Measurements from ENCODE around the gene TMPRSS15.

TMPRSS15 gene

GRCh38 chr21:18349468-18349867 lies 54.1 kb downstream of the TMPRSS15 start:
- no peak for DNase-seq (ENCODE audit: low read depth, low spot score)

GRCh38 chr21:18340387-18340942 lies 63.1 kb downstream of the TMPRSS15 start:
- DNase-seq (ENCODE audit: low read depth, low spot score), result no peak

GRCh38 chr21:18335651-18336236 lies 67.8 kb downstream of the TMPRSS15 start:
- no peak for DNase-seq (ENCODE audit: low read depth, low spot score)

GRCh38 chr21:18334066-18334465 lies 69.5 kb downstream of the TMPRSS15 start:
- no peak for DNase-seq (ENCODE audit: low read depth, low spot score)

GRCh38 chr21:18318156-18318555 lies 85.4 kb downstream of the TMPRSS15 start:
- no peak for DNase-seq (ENCODE audit: low read depth, low spot score)

GRCh38 chr21:18298228-18298627 lies 105.4 kb downstream of the TMPRSS15 start:
- no peak for DNase-seq (ENCODE audit: low read depth, low spot score)

GRCh38 chr21:18294100-18294499 lies 109.5 kb downstream of the TMPRSS15 start:
- DNase-seq (ENCODE audit: low read depth, low spot score), result no peak

- DNase-seq (ENCODE audit: low read depth, low spot score), result no peak
Measured at GRCh38 chr21:18289876-18290275, 113.7 kb downstream of the TMPRSS15 start.

GRCh38 chr21:18285379-18285778 lies 118.2 kb downstream of the TMPRSS15 start:
- no peak for DNase-seq (ENCODE audit: low read depth, low spot score)

- no peak for DNase-seq (ENCODE audit: low read depth, low spot score)
Measured at GRCh38 chr21:18275781-18276180, 127.8 kb downstream of the TMPRSS15 start.

- DNase-seq (ENCODE audit: low read depth, low spot score), result no peak
Measured at GRCh38 chr21:18274370-18274769, 129.2 kb downstream of the TMPRSS15 start.

GRCh38 chr21:18273400-18273799 lies 130.2 kb downstream of the TMPRSS15 start:
- DNase-seq (ENCODE audit: low read depth, low spot score), result no peak

- DNase-seq (ENCODE audit: low read depth, low spot score), result no peak
Measured at GRCh38 chr21:18269856-18270255, 133.7 kb downstream of the TMPRSS15 start.

- DNase-seq (ENCODE audit: low read depth, low spot score), result no peak
Measured at GRCh38 chr21:18268906-18269305, 134.7 kb downstream of the TMPRSS15 start.

- DNase-seq (ENCODE audit: low read depth, low spot score), result no peak
Measured at GRCh38 chr21:18267496-18267895, 136.1 kb downstream of the TMPRSS15 start.

- DNase-seq (ENCODE audit: low read depth, low spot score), result no peak
Measured at GRCh38 chr21:18265944-18266343, 137.6 kb downstream of the TMPRSS15 start.

- DNase-seq (ENCODE audit: low read depth, low spot score), result no peak
Measured at GRCh38 chr21:18253799-18254198, 149.8 kb downstream of the TMPRSS15 start.

- DNase-seq (ENCODE audit: low read depth, low spot score), result no peak
Measured at GRCh38 chr21:18253221-18253620, 150.4 kb downstream of the TMPRSS15 start.

- no peak for DNase-seq (ENCODE audit: low read depth, low spot score)
Measured at GRCh38 chr21:18252680-18253079, 150.9 kb downstream of the TMPRSS15 start.

- no peak for DNase-seq (ENCODE audit: low read depth, low spot score)
Measured at GRCh38 chr21:18252256-18252655, 151.3 kb downstream of the TMPRSS15 start.

- no peak for DNase-seq (ENCODE audit: low read depth, low spot score)
Measured at GRCh38 chr21:18251065-18251464, 152.5 kb downstream of the TMPRSS15 start.

GRCh38 chr21:18249672-18250071 lies 153.9 kb downstream of the TMPRSS15 start:
- DNase-seq (ENCODE audit: low read depth, low spot score), result no peak

GRCh38 chr21:18248171-18248570 lies 155.4 kb downstream of the TMPRSS15 start:
- no peak for DNase-seq (ENCODE audit: low read depth, low spot score)

GRCh38 chr21:18245464-18245967 lies 158.1 kb downstream of the TMPRSS15 start:
- peak; percentile 65 for DNase-seq (ENCODE audit: low read depth, low spot score)
